Fibroblast of skin of right quadriceps (primary cell): ENCODE data around the gene EAF2.
"Not testable (repeated sequence)": the region's sequence is repeated elsewhere in the genome, so short reads cannot be mapped to it uniquely, and the experiment has no call there.

Experiments
- DNase-seq: peaks from one replicate; pipeline ENCODE4 v3.0.0-alpha.2; 2013

The EAF2 gene

GRCh38 chr3:121834671-121835464 is at the start of gene EAF2, which contains the start of gene IQCB1:
EAF2 (plus strand) TSS chr3:121835209; CDS start chr3:121835286, 77 bp downstream.
IQCB1 (minus strand) TSS chr3:121835060; CDS start chr3:121828960, 6,100 bp downstream.
- peak; percentile 92 for DNase-seq

GRCh38 chr3:121786485-121786884 is 48.5 kb upstream of the EAF2 start:
- DNase-seq, result no peak

- no peak for DNase-seq
These were observed 41.9 kb upstream of the EAF2 start for GRCh38 chr3:121793078-121793477.

GRCh38 chr3:121794264-121794983 is 40.6 kb upstream of the EAF2 start:
- DNase-seq, result no peak

DNA sequence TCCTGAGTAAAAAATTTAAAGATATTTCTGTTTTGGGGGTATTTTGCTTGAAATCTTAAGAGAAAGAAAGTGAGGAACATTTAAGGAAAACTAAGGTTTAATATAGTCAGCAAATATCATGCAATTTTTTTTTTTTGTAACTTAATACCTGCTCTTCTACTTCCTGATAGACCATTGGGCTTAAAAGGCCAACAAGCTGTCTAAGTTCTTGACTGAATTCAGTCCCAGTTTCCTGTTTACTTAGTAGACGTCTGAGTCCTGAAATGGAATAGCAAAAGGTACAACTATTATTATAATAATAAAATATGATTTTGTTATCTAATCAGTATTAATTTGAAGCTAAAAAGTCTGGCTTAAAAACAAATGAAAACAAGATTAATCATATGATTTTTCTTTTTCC is 38.0 kb upstream of the EAF2 start:
- no peak for DNase-seq

GRCh38 chr3:121800906-121801305 is 34.1 kb upstream of the EAF2 start:
- no peak for DNase-seq

DNA sequence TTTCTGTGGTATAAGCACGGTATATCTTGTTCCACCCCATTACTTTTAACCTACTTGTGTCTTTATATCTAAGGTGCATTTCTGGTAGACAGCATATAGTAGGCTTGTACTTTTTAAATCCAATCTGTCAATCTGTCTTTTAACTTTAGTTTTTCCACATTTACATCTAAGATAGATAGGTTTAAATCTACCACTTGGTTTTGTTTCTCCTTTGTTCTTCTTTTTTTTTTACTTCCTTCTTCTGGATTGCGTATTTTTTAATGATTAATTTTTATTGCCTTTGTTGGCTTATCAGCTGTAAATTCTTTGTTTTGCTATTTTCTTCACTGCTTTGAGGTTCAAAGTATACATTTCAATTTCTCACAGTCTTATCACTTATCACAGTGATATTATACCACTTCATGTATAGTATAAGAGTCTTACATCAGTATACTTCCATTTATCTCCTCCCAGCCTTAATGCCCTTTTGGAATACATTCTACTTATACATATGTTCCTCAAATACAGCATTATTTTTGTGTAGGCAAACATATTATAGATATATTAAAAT is 31.2 kb upstream of the EAF2 start:
- DNase-seq, result no peak

GRCh38 chr3:121809249-121809648 is 25.8 kb upstream of the EAF2 start:
- DNase-seq, result no peak

GRCh38 chr3:121817753-121818152 is 17.3 kb upstream of the EAF2 start:
- no peak for DNase-seq

GRCh38 chr3:121818578-121818977 is 16.4 kb upstream of the EAF2 start:
- DNase-seq, result no peak

DNA sequence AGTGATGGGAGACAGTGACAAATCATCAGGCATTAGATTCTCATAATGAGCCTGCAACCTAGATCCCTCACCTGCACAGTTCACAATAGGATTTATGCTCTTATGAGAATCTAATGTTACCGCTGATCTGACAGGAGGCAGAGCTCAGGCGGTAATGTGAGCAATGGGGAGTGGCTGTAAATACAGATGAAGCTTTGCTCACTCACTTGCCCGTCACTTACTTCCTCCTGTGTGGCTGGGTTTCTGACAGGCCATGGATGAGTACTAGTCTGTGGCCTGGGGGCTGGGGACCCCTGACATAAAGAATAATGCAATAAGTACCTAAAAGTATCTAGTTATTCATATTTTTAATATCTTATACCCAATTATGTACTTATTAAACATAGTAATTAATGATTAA is 15.8 kb upstream of the EAF2 start:
- DNase-seq, result no peak

DNA sequence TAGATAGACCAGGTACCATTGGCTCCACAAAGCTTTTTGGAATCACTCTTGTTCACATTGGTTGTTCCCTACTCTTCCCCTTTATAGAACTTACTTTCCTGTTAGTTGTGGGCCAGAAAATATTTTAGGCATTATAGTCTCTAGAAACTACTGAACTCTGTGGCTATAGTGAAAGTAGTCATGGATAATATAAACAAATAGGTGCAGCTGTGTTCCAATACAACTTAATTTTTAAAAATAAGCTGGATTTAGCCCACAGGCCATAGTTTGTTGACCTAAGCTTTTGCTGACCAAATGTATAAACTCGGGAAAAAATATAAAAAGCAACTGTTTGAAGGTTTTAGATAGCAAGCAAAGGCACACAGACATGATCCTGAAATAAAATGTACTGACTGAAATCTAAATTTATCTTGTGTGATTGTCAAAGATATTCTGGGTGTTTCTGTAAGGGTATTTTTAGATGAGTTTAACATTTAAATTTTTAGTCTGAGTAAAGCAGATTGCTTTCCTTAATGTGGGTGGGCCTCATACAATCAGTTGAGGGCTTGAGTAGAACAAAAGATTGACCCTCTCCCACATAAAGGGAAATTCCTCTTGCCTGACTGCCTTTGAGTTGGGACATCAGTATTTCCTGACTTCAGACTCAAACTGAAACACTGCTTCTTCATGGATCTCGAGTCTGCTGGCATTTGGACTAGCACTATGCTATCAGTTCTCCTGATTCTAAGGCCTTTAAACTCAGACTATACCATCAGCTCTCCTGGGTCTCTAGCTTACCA is 13.4 kb upstream of the EAF2 start:
- DNase-seq, result no peak

DNA sequence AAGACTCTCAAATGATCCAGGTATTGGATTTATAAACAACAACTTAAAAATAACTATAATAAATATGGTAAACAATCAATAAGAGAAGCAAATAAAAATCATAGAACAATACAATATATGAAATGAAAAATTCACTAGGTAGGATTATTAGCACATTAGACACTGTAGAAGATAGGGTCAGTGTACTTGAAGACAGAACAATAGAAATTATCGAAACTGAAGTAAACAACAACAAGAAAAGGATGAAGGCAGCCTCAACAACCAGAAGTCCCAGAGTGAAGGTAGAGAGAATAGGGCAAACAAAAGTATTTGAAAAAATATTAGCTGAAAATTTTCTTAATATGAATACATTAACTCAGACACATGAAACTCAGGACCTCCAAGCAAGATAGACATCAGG is 12.0 kb upstream of the EAF2 start:
- no peak for DNase-seq

DNA sequence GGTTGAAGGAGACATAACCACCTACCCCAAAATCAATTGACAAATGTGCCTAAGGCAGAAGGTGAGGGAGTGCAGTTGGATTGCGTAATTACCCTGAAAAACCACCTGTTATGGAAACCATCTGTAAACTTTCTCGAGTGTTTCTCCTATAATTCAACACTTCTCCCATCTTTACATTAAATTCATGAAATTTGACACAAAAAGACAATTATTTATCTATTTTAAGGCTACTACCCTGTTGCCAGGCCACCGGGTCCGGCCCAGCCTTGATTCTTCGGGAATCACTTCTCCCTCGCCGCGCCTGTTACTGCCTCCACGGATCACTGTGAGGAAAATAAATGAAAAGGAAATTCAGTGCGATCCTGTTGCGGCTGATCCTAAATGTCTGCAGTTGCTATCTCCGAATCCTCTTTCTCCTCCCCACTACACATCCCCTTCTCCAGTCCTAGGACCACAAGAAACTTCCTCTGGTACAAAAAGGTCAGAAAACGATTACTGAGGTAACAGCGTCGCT is 795 bp upstream of the EAF2 start:
- DNase-seq, result no peak

GRCh38 chr3:121835465-121835801 is 424 bp downstream of the EAF2 start:
- DNase-seq, result no peak

GRCh38 chr3:121836064-121836463 is 1.1 kb downstream of the EAF2 start:
- DNase-seq, result no peak

- DNase-seq, result no peak
These were observed 1.5 kb downstream of the EAF2 start for GRCh38 chr3:121836481-121836880.

DNA sequence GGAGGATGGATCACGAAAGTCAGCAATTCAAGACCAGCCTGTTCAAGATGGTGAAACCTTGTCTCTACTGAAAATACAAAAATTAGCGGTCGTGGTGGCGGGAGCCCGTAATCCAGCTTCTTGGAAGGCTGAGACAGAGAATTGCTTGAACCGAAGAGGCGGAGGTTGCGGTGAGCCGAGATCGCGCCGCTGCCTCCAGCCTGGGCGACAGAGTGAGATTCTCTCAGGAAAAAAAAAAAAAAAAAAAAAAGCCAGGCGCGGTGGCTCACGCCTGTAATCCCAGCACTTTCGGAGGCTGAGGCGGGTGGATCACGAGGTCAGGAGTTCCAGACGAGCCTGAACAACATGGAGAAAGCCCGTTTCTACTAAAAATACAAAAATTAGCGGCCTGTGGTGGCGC is 5.0 kb downstream of the EAF2 start:
- no peak for DNase-seq

GRCh38 chr3:121844892-121845291 is 9.9 kb downstream of the EAF2 start:
- no peak for DNase-seq

DNA sequence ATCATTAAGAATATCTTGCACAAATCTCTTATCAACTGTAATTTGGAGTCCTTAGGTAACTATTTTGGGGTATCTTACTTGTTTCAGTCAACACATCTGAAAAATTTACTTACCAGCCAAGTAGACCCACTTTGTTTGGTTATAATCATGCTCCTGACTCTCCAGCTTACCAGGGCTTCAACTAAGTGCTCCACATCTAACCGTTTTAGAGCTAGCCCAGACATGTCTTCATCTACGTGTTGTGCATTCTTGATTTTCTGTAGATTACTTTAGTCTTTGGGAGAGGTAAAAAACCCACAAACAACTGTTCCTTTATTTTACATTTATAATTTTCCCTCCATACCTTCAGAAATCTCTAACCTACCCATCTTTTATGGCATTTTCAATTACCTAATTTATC is 17.2 kb downstream of the EAF2 start:
- no peak for DNase-seq

DNA sequence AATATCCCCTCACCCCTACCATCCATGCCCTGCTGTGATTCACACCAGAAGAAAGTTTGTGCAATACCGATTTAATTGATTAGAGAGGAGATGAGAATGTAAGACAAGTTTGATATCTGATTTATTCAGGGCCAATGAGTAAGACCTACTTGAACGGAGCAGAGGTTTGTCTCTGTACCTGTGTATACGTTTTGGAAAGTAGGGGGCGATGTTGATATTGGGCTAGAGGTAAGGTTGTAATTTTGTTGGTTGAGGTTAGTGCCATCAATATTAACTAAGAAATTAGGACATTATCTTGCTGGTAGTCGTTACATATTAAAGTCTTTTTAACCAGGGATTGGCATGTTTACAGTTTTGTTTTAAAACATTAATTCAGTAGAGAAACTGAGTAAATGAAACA is 20.5 kb downstream of the EAF2 start:
- no peak for DNase-seq

DNA sequence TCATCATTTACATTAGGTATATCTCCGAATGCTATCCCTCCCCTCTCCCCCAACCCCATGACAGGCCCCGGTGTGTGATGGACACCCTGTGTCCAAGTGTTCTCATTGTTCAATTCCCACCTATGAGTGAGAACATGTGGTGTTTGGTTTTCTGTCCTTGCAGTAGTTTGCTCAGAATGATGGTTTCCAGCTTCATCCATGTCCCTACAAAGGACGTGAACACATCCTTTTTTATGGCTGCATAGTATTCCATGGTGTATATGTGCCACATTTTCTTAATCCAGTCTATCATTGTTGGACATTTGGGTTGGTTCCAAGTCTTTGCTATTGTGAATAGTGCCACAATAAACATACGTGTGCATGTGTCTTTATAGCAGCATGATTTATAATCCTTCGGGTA is 22.8 kb downstream of the EAF2 start:
- not testable (repeated sequence) for DNase-seq

DNA sequence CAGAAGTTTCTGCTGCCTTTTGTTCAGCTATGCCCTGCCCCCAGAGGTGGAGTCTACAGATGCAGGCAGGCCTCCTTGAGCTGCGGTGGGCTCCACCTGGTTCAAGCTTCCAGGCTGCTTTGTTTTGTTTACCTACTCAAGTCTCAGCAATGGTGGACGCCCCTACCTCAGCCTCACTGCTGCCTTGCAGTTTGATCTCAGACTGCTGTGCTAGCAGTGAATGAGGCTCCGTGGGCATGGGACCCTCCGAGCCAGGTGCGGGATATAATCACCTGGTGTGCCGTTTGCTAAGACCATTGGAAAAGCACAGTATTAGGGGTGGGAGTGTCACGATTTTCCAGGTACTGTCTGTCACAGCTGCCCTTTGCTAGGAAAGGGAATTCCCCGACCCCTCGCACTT is 28.2 kb downstream of the EAF2 start:
- DNase-seq, result not testable (repeated sequence)
